NT2/D1 (cell line): Measurements from ENCODE around the gene LPCAT2.

ENCODE experiments used
- DNase-seq: peaks from one replicate; pipeline ENCODE4 v3.0.0-alpha.2; 2011; ENCODE audit warnings: low read depth, low spot score
- H3K27me3 ChIP-seq: 2 replicates; pipeline ENCODE4 v1.6.0; 2011; ENCODE audit warnings: mild to moderate bottlenecking; ENCODE audit not compliant: insufficient read length, insufficient read depth
- H3K36me3 ChIP-seq: 2 replicates; pipeline ENCODE4 v1.6.1; 2011; ENCODE audit warnings: mild to moderate bottlenecking, low read length, mixed read lengths; ENCODE audit not compliant: insufficient read depth, insufficient read length
- H3K4me1 ChIP-seq: 2 replicates; pipeline ENCODE4 v1.5.1; 2011; ENCODE audit not compliant: insufficient read depth, insufficient read length
- H3K4me3 ChIP-seq: 2 replicates; pipeline ENCODE4 v1.5.1; 2011; ENCODE audit warnings: low read depth; ENCODE audit not compliant: insufficient read length
- H3K9ac ChIP-seq: 2 replicates; pipeline ENCODE4 v1.6.0; 2011; ENCODE audit warnings: low read depth; ENCODE audit not compliant: insufficient read length
- H3K9me3 ChIP-seq: 2 replicates; pipeline ENCODE4 v1.5.1; 2011; ENCODE audit warnings: mild to moderate bottlenecking, low read length; ENCODE audit not compliant: insufficient read depth
- SUZ12 ChIP-seq: IDR thresholded peaks from 2 replicates; pipeline ENCODE4 v1.6.1; 2011; ENCODE audit not compliant: insufficient read length, insufficient read depth; ENCODE audit errors: extremely low read depth
- YY1 ChIP-seq: IDR thresholded peaks from 2 replicates; pipeline ENCODE4 v1.6.1; 2011; ENCODE audit not compliant: insufficient read length, insufficient read depth
- ZNF274 ChIP-seq: IDR thresholded peaks from 2 replicates; pipeline ENCODE4 v1.6.1; 2011; ENCODE audit warnings: mild to moderate bottlenecking, low read depth, low read length

LPCAT2 gene

DNA sequence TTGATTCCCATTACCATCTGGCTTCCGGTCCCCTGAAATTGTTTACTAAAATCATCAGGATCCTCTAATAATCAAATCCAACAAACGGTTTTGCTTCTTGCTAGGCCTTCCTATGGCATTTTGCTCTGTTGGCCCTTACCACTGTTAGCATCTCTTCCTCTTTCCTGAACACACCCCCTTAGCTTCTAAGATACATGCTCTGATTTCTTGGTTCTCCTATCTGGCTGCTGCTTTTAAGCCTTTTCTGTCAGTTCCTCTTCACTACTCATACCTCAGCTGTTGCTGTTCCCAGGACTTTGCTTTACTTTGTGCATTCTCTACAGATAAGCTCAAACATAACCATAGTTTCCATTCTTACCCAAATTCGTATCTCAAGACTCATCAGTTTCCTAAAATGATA is 69.0 kb downstream of the LPCAT2 start:
- Histone ChIP-seq H3K4me1 (no peaks in the 10 kb centered on the region), H3K9ac (no peak overlapping the region), H3K4me3 (no peak overlapping the region), H3K9me3 (no peaks in the 10 kb centered on the region), H3K36me3 (peaks cover 42% of the 10 kb centered on the region), H3K27me3 (no peaks in the 10 kb centered on the region)
- no peak for DNase-seq
- TF ChIP-seq ZNF274 (no peak), YY1 (no peak), SUZ12 (no peak)

DNA sequence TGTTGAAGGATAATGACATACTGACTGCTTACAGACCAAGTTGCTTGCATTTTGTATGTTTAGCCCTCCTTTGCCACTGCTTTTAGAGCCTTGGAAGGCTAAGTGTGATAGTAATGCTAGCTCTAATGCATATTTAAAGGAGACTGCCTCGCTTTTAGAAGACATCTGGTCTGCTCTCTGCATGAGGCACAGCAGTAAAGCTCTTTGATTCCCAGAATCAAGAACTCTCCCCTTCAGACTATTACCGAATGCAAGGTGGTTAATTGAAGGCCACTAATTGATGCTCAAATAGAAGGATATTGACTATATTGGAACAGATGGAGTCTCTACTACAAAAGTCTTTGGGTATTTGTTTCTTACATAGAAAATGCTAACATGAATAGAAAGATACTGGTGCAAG is 76.8 kb downstream of the LPCAT2 start:
- TF ChIP-seq YY1 = no peak
- no peak for TF ChIP-seq SUZ12
- no peak for TF ChIP-seq ZNF274
- H3K4me1 ChIP-seq = no peaks in the 10 kb centered on the region
- H3K4me3 ChIP-seq = no peak overlapping the region
- H3K9ac ChIP-seq = no peak overlapping the region
- H3K36me3 ChIP-seq = peaks cover 19% of the 10 kb centered on the region
- no peak for DNase-seq
- no peaks in the 10 kb centered on the region for H3K27me3 ChIP-seq
- peaks cover 6% of the 10 kb centered on the region for H3K9me3 ChIP-seq

DNA sequence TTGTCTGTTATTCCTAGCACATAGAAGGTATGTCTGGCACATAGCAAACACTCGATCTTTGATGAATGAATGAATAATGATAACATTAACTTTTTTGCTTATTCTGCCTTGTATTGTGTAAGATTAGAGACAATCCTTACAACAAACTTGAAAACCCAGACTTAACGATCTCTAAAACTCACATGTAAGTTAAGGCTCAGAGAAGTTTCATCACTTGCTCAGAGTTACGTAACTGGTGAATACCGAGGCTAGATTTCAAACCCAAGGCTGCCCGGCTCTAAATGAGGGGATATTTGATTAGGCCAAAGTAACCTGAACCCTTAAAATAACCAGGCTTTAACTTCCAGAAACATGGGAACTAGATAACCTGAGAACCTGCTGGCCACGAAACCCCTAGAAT is 79.9 kb downstream of the LPCAT2 start:
- Histone ChIP-seq H3K9me3 (peaks cover 6% of the 10 kb centered on the region), H3K36me3 (peaks cover 2% of the 10 kb centered on the region), H3K27me3 (no peaks in the 10 kb centered on the region), H3K4me3 (no peak overlapping the region), H3K4me1 (no peaks in the 10 kb centered on the region), H3K9ac (no peak overlapping the region)
- TF ChIP-seq YY1 = no peak
- TF ChIP-seq SUZ12 = no peak
- TF ChIP-seq ZNF274 = no peak
- no peak for DNase-seq

DNA sequence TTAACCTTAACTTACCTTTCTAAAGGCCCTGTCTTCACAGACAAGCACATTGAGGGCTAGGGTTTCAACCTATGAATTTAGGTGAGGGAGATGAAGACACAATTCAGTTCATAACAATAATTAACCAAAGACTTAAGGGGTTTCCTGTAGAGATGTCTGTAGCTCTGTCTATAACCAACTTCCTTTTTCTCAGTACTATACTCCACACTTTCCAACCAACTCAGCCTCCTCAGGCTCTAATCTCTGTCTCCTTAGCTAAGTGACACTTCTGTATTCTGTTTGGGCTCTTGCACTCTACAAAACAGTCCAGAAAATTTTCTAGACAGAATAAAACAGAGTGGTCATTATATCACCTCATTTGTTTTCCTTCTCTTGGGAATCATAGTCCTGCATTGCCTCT is 83.4 kb downstream of the LPCAT2 start:
- Histone ChIP-seq H3K9me3 (no peaks in the 10 kb centered on the region), H3K4me3 (no peak overlapping the region), H3K4me1 (no peaks in the 10 kb centered on the region), H3K9ac (no peak overlapping the region), H3K27me3 (no peaks in the 10 kb centered on the region), H3K36me3 (no peaks in the 10 kb centered on the region)
- no peak for TF ChIP-seq ZNF274
- TF ChIP-seq YY1 = no peak
- no peak for TF ChIP-seq SUZ12
- DNase-seq = no peak

DNA sequence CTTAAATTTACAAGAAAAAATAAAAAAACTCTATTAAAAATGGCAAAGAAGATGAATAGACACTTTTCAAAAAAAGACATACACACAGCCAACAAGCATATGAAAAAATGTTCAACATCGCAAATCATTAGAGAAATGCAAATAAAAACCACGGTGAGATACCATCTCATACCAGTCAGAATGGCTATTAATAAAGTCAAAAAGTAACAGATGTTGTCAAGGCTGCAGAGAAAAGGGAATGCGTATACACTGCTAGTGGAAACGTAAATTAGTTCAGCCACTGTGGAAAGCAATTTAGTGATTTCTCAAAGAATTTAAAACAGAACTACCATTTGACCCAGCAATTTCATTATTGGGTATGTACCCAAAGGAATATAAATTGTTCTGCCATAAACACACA is 89.1 kb downstream of the LPCAT2 start:
- no peaks in the 10 kb centered on the region; the same call in 1 of the 2 replicates for H3K9me3 ChIP-seq
- no peaks in the 10 kb centered on the region for H3K4me1 ChIP-seq
- no peaks in the 10 kb centered on the region for H3K27me3 ChIP-seq
- H3K4me3 ChIP-seq = no peak overlapping the region
- no peak for DNase-seq
- no peaks in the 10 kb centered on the region for H3K36me3 ChIP-seq
- TF ChIP-seq ZNF274 = no peak
- TF ChIP-seq YY1 = no peak
- TF ChIP-seq SUZ12 = no peak
- no peak overlapping the region for H3K9ac ChIP-seq

DNA sequence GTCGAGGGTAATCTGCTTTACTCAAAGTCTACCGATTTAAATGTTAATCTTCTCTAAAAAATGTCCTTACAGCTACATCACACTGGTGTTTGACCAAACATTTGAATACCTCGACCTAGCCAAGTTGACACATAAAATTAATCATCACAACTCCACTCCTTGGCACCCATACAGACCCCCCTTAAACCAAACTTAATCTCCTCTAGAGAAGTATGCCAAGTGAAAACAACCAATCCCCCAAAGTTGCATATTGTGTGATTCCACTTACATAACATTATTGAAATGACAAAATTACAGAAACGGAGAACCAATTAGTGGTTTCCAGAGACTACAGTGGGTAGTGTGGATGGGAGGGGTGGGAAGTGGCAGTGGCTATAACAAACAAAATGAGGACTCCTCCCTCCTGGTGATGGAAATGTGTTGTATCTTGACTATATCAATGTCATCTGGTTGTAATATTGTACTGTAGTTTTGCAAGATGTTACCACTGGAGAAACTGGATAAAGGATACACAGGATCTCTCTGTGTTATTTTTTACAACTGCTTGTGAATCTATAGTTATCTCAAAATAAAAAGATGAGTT is 97.0 kb downstream of the LPCAT2 start:
- no peaks in the 10 kb centered on the region for H3K4me1 ChIP-seq
- TF ChIP-seq ZNF274 (no peak), YY1 (no peak), SUZ12 (no peak)
- no peaks in the 10 kb centered on the region for H3K9me3 ChIP-seq
- H3K36me3 ChIP-seq = no peaks in the 10 kb centered on the region
- no peak overlapping the region for H3K9ac ChIP-seq
- H3K27me3 ChIP-seq = no peaks in the 10 kb centered on the region
- no peak for DNase-seq
- H3K4me3 ChIP-seq = no peak overlapping the region

DNA sequence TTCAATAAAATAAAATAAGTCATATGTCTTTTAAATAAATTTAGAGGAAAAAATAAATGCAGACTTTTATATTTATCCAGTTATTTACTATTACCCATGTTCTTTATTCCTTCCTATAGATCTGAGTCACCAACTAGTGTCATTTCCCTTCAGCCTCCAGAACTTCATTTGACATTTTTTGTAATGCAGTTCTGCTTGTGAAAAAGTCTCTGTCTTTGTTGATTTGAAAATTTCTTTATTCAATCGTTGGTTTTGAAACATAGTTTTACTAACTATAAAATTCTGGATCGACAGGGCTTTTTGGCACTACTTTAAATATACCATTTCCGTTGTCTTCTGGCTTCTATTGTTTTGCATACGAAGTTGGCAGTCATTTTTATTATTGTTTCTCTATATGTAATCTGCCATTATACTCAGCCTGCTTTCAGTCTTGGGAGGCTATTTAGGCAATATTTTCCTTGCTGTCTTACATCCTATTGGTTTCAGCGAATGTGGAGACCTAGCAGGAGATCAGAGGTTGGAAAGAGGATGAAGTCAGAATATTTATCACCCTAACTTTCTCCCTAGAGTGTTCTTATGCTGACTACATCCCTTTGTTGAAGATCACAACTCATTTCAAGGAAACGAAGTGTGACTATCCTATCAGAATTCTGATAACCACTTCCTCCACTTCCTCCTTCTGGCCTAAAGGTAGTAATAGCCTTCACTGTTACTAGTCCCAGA is 104.9 kb downstream of the LPCAT2 start:
- Histone ChIP-seq H3K9ac (no peak overlapping the region), H3K4me1 (no peaks in the 10 kb centered on the region), H3K27me3 (no peaks in the 10 kb centered on the region), H3K9me3 (peaks cover 14% of the 10 kb centered on the region; the same call in 1 of the 2 replicates), H3K36me3 (no peaks in the 10 kb centered on the region), H3K4me3 (no peak overlapping the region)
- TF ChIP-seq ZNF274 (no peak), YY1 (no peak), SUZ12 (no peak)
- no peak for DNase-seq
